Body of pancreas (tissue), 4 donors: ENCODE measurements around the gene GET3. TPM values are rescaled to one million over a fixed set of nuclear protein-coding genes. Genes with fewer than 3 reads are reported as not detected.

ENCODE experiments used
- ATAC-seq: fragments of 150-250 bp; one replicate; pipeline ENCODE4 v1.9.1; 2016
- DNase-seq, 4 donors: peaks; one replicate each; pipeline ENCODE4 v3.0.0-alpha.2; 2019
- H3K27ac ChIP-seq, 4 donors: fragments of 200-600 bp; sonication (generic); 1 replicate in 3 of 4; 2 replicates in 1 of 4; pipeline versions ENCODE4 v1.5.1 to v1.6.1; 2016 to 2019; ENCODE audit warnings: mild to moderate bottlenecking in 1 of 4, mixed read lengths in 1 of 4, moderate library complexity in 1 of 4
- H3K27me3 ChIP-seq, 2 donors: fragments of 200-600 bp; sonication (generic); one replicate each; pipeline ENCODE4 v1.6.0; 2016; ENCODE audit warnings: mild to moderate bottlenecking in 1 of 2
- H3K36me3 ChIP-seq, 2 donors: fragments of 200-600 bp; sonication (generic); replicated peaks in 1 of 2; 2 replicates each; pipeline ENCODE4 v1.5.1; 2016; ENCODE audit warnings: low read depth in 2 of 2; ENCODE audit not compliant: insufficient read depth in 1 of 2
- H3K4me1 ChIP-seq: fragments of 200-600 bp; sonication (generic); one replicate; pipeline ENCODE4 v1.6.0; 2016
- H3K4me3 ChIP-seq, 2 donors: fragments of 200-600 bp; sonication (generic); 1 replicate in 1 of 2; 2 replicates in 1 of 2; pipeline ENCODE4 v1.5.1; 2016 to 2019
- H3K9me3 ChIP-seq, 3 donors: fragments of 200-600 bp; sonication (generic); 1 replicate in 2 of 3; 2 replicates in 1 of 3; pipeline ENCODE4 v1.5.1; 2016
- CTCF ChIP-seq, 7 experiments: fragments of 450-650 bp in 4 of 7; fragments of 200-600 bp in 3 of 7; sonication (generic) in 3 of 7; IDR thresholded peaks; one replicate each; pipeline ENCODE4 v1.5.1; 2016 to 2019; ENCODE audit warnings: antibody characterized with exemption in 7 of 7
- POLR2A ChIP-seq, 3 donors: fragments of 450-650 bp; IDR thresholded peaks; one replicate each; pipeline ENCODE4 v1.6.1; 2016; ENCODE audit warnings: antibody characterized with exemption in 3 of 3, mild to moderate bottlenecking in 2 of 3
- WGBS, 2 donors: methylation state at CpG; one replicate each; pipeline ENCODE4 v1.1.5; 2017; 5-methylcytosine and 5-hydroxymethylcytosine counted together
- intact Hi-C: fragments of 100-400 bp; cut with DNase I; formaldehyde crosslinking; loops from one replicate; pipeline ENCODE4 v1.15.1; 2023
- total RNA-seq, 2 donors: library from RNA; depleted of rRNA; stranded (reverse); fragments of >200 nt; gene quantifications; one replicate each; pipeline ENCODE4 v1.1.0, GENCODE V29; 2016

Gene GET3
- total RNA-seq, 2 donors from 2014 or later, result 13.2 to 22.8 TPM

GRCh38 chr19:12705169-12705568 is 32.1 kb upstream of the GET3 start:
- 94% methylated on average over 13 of the region's 13 CpGs; no CpG with 5 or more reads in 1 of the 2 donors for WGBS, 2 donors
- Histone ChIP-seq H3K4me3 (no peak overlapping the region), H3K4me1 (no peaks in the 10 kb centered on the region), H3K27ac (no peak overlapping the region), H3K9me3 (no peaks in the 10 kb centered on the region), H3K27me3 (no peaks in the 10 kb centered on the region), H3K36me3 (peaks cover 20 to 43% of the 10 kb centered on the region in 2 donors)
- no peak for ATAC-seq
- TF ChIP-seq POLR2A (IDR thresholded peaks at IDR 0.05), result no peak
- no peak for TF ChIP-seq CTCF (IDR thresholded peaks at IDR 0.05)
- intact Hi-C loops, result no loop called here
- DNase-seq, result no peak

GRCh38 chr19:12705654-12706331 is 31.5 kb upstream of the GET3 start:
- TF ChIP-seq POLR2A (IDR thresholded peaks at IDR 0.05) (no peak), CTCF (IDR thresholded peaks at IDR 0.05) (no peak)
- intact Hi-C loops, result no loop called here
- ATAC-seq (no peak), DNase-seq (no peak)
- peaks cover 19 to 47% of the 10 kb centered on the region in 2 donors for H3K36me3 ChIP-seq
- no peaks in the 10 kb centered on the region for H3K9me3 ChIP-seq
- H3K27me3 ChIP-seq, result no peaks in the 10 kb centered on the region
- 91 to 92% methylated on average over 21 to 26 of the region's 29 CpGs for WGBS, 2 donors
- H3K4me1 ChIP-seq, result no peaks in the 10 kb centered on the region
- no peak overlapping the region for H3K4me3 ChIP-seq
- no peak overlapping the region for H3K27ac ChIP-seq

GRCh38 chr19:12706332-12706718 is 31.0 kb upstream of the GET3 start:
- Histone ChIP-seq H3K9me3 (no peaks in the 10 kb centered on the region), H3K4me3 (no peak overlapping the region), H3K4me1 (no peaks in the 10 kb centered on the region), H3K27me3 (no peaks in the 10 kb centered on the region), H3K36me3 (peaks cover 14 to 47% of the 10 kb centered on the region in 2 donors), H3K27ac (no peak overlapping the region)
- intact Hi-C loops, result no loop called here
- TF ChIP-seq CTCF (IDR thresholded peaks at IDR 0.05) (no peak), POLR2A (IDR thresholded peaks at IDR 0.05) (no peak)
- DNase-seq (no peak), ATAC-seq (no peak)
- 88 to 96% methylated on average over 12 to 13 of the region's 13 CpGs for WGBS, 2 donors

GRCh38 chr19:12708641-12709040 is 28.7 kb upstream of the GET3 start:
- Histone ChIP-seq H3K4me1 (no peaks in the 10 kb centered on the region), H3K27ac (no peak overlapping the region), H3K27me3 (no peaks in the 10 kb centered on the region), H3K4me3 (no peak overlapping the region), H3K9me3 (no peaks in the 10 kb centered on the region), H3K36me3 (peaks cover 14 to 38% of the 10 kb centered on the region in 2 donors)
- no peak for DNase-seq
- TF ChIP-seq CTCF (IDR thresholded peaks at IDR 0.05) (no peak), POLR2A (IDR thresholded peaks at IDR 0.05) (no peak)
- WGBS, 2 donors, result 89% methylated on average over 5 to 8 of the region's 8 CpGs
- ATAC-seq, result no peak
- intact Hi-C loops, result no loop called here

GRCh38 chr19:12711187-12711586 is 26.1 kb upstream of the GET3 start:
- no peaks in the 10 kb centered on the region for H3K9me3 ChIP-seq
- ATAC-seq, result no peak
- WGBS, 2 donors, result 93 to 94% methylated on average over 15 to 17 of the region's 17 CpGs
- no peaks in the 10 kb centered on the region for H3K27me3 ChIP-seq
- H3K4me1 ChIP-seq, result no peaks in the 10 kb centered on the region
- TF ChIP-seq CTCF (IDR thresholded peaks at IDR 0.05) (no peak), POLR2A (IDR thresholded peaks at IDR 0.05) (no peak)
- H3K27ac ChIP-seq, result no peak overlapping the region
- intact Hi-C loops, result no loop called here
- no peak overlapping the region for H3K4me3 ChIP-seq
- DNase-seq, result no peak
- H3K36me3 ChIP-seq, result peaks cover 9 to 38% of the 10 kb centered on the region in 2 donors
